HL-60/S4 treated with retinoic acid at 250 ng/mL for 4 days and 3 days (cell line): Measurements from ENCODE around the gene MTFP1.
"Not testable (repeated sequence)": the region's sequence is repeated elsewhere in the genome, so short reads cannot be mapped to it uniquely, and the experiment has no call there.

ENCODE experiments used
- in situ Hi-C: fragments of 300-500 bp; cut with MboI; formaldehyde crosslinking; loops from 2 replicates; pipeline ENCODE4 v1.7.0; 2022; ENCODE audit warnings: low sequenced_read_pairs

MTFP1 gene

DNA sequence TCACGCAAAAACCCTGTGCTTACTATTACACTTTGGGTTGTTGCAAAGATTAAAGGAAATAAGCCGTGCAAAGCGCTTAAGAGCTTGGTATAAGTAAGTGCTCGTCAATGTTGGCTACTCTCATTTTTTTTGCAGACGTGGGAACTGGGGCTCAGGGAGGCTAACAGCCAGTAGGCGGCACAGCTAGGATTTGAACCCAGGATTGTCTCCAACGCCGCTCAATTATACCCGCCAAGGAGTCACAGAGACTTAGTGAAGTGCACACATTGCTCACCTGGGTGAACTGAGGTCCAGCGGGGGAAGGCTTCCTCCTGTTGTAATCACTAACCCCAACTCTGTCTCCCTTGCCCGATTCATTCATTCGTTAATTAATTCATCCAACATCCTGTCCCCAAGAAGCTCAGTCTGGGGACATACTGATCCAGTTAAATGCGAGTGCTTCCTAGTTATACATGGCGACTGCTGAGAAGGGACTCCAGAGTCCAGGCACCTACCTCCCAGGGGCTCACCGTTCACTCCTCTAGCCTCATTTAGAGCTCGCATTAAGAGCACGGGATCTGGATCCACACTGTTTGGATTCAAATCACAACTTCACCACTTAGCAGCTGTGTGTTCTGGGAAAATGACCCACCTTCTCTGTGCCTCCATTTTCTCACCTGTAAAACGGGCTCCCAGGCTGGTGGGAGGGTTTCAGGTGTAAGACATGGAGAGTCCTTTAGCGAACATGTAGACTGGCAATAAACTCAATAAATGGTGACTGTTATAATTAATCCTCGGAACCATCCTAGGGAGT, 838 bp upstream of the MTFP1 start:
- in situ Hi-C loops: no loop called here

DNA sequence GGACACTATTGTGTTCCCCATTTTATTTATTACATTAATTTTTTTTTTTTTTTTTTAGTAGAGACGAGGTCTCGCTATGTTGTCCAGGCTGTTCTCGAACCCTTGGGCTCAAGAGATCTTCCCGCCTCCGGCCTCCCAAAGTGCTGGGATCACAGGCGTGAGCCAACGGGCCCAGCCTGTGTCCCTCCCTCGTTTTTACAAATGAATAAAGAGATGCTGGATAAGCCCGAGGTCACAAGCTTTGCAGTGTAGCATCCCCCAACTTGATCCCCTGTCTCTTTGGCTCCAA, 297 bp upstream of the MTFP1 start:
- in situ Hi-C loops: no loop called here

- in situ Hi-C loops: no loop called here
Observed at GRCh38 chr22:30426388-30427353, 1.1 kb downstream of the MTFP1 start.

DNA sequence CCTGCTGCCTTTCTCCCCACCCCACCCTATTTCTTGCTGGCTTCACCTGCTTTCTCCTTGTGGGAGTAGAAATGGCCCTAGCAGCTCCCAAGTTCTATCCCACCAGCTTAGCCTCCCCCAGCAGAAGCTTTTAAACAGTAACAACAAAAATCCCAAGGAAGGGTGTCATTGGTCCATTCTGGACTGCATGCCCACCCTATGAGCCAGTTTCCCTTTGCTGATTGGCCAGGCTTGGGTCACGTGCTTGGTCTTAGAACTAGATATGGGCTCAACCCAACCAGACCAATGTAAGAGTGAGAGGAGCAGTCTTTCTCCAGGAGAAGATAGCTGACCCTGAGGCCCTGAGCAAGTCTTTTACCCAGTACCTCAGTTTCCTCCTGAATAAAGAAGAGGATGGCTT, 2.3 kb downstream of the MTFP1 start:
- in situ Hi-C loops: no loop called here

GRCh38 chr22:30429887-30430286, 4.3 kb downstream of the MTFP1 start:
- in situ Hi-C loops: no loop called here

- in situ Hi-C loops: no loop called here
Observed at GRCh38 chr22:30430933-30431332, 5.4 kb downstream of the MTFP1 start.

GRCh38 chr22:30432096-30432495, 6.5 kb downstream of the MTFP1 start:
- in situ Hi-C loops: no loop called here

DNA sequence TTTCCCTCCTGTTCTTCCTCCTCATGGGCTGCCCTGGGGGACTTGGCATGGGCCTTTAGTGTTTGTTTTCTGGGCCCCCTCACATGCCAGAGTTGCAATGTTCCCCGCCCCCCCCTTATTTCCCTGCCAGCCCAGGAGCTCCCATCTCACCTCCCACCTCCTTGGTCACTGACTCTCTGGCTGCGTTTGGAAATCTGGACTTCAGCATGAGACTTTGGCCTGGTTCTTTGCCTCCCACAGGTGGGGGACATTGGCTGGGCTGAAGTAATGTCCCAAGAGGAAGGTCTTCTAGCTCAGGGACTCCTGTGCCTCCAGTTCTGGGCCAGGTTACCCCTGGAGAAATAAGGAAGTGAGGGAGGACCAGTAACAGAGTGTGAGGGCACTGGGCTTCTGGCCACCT, 7.0 kb downstream of the MTFP1 start:
- in situ Hi-C loops: no loop called here

- in situ Hi-C loops: no loop called here
Observed at GRCh38 chr22:30433227-30433626, 7.7 kb downstream of the MTFP1 start.

GRCh38 chr22:30433773-30434172, 8.2 kb downstream of the MTFP1 start:
- in situ Hi-C loops: no loop called here

DNA sequence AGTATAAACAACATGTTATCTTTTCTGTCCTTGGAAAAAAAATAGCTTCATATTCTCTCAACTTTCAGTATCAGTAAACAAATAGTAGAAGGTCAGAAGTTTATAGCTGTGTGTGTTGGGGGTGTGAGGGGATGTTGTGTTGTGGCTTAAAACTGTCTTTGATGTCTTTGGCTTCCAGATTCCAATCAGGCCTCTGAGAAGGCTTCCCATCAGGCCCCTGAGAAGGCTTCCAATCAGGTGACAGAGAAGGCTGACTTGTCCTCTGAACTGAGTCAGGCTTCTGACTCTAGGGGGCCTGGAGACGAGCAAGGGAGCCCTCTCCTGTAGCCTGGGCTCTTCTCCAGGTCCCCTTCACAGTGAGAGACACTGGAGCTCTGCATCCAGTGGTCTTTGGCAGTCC, 9.3 kb downstream of the MTFP1 start:
- in situ Hi-C loops: no loop called here

DNA sequence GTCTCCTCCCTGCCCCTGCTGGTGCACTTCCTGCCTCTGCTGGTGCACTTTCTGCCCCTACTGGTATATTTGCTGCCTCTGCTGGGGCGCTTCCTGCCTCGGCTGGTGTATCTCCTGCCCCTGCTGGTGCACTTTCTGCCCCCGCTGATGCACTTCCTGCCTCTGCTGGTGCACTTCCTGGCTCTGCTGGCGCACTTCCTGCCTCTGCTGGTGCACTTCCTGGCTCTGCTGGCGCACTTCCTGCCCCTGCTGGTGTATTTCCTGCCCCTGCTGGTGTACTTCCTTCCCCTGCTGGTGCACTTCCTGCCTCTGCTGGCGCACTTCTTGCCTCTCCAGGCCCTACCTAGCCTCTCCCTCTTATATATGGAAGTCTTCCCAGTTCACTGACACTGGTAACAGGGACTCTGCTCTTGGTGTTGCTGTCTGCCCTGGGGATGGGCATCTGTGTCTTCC, 10.1 kb downstream of the MTFP1 start:
- in situ Hi-C loops: no loop called here

DNA sequence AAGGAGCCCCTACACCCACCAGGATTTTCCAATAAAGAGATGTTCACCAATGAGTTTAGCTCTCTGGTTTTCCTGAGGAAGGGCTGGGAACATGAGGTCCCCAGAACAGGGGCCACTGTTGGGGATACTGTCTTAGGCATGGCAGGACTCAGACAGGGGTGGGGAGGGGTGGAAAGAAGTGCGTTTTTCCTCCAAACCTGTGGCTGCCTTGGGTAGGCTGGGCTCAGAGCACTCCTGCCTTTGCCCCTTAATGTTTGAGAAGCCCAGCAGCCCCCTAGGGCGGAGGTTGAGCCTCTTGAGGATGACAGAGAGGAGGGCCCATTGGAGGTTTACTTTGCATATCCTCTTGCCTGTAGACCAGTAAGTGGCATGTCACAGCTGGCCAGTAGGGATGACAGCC, 10.6 kb downstream of the MTFP1 start:
- in situ Hi-C loops: no loop called here

- in situ Hi-C loops: no loop called here
Observed at GRCh38 chr22:30438559-30438958, 13.0 kb downstream of the MTFP1 start.

DNA sequence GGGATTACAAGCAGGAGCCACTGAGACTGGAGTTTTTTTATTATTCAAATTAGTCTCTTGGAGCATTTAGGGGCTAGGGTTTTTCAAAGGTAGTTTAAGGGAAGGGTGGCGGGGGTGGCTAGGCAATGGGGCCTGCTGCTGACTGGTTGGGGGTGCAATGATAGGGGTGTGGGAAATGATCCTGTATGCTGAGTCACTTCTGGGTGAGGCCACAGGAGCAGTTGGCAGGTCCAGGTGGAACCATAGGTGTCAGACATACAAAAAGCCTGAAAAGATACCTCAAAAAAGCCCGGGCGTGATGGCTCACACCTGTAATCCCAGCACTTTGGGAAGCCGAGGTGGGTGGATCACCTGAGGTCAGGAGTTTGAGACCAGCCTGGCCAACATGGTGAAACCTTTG, 13.7 kb downstream of the MTFP1 start:
- in situ Hi-C loops: no loop called here

DNA sequence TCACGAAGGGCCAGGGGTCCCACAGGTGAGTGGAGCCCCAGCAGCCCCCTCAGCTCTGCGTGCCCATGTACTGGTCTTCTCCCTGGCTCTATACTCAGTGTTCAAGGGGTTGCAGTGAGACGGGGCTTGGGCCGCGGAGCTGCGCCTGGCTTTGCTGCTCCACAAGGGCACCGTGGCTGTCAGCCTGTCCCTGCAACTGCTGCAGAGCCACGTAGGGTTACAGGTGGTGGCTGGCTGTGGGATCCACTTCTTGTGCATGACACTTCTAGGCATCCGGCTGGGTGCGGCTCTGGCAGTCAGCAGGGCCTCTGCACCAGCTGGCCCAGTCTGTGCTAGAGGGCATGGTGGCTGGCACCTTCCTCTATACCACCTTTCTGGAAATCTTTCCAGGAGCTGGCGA, 14.3 kb downstream of the MTFP1 start:
- in situ Hi-C loops: no loop called here

DNA sequence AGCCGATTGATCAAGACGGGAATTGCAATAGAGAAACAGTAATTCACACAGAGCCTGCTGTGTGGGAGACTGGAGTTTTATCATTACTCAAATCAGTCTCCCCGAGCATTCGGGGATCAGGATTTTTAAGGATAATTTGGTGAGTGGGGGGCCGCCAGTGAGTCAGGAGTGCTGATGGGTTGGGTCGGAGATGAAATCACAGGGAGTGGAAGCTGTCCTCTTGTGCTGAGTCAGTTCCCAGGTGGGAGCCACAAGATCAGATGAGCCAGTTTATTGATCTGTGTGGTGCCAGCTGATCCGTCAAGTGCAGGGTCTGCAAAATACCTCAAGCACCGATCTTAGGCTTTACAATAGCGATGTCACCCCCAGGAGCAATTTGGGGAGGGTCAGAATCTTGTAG, 15.5 kb downstream of the MTFP1 start:
- in situ Hi-C loops: no loop called here

- in situ Hi-C loops: no loop called here
Observed at GRCh38 chr22:30444632-30445437, 19.3 kb downstream of the MTFP1 start.

GRCh38 chr22:30445438-30446145, 20.0 kb downstream of the MTFP1 start:
- in situ Hi-C loops: no loop called here

- in situ Hi-C loops: no loop called here
Observed at GRCh38 chr22:30447656-30448055, 22.1 kb downstream of the MTFP1 start.

GRCh38 chr22:30451488-30451887, 25.9 kb downstream of the MTFP1 start:
- in situ Hi-C loops: not testable (repeated sequence)
